Myocyte (in vitro differentiated cells): ENCODE data around the gene CDC25C. TPM values are rescaled to one million over a fixed set of nuclear protein-coding genes. Genes with fewer than 3 reads are reported as not detected.
"Not testable (repeated sequence)": the region's sequence is repeated elsewhere in the genome, so short reads cannot be mapped to it uniquely, and the experiment has no call there.

Experiments used
- DNase-seq: peaks from one replicate; pipeline ENCODE4 v3.0.0-alpha.2; 2012; ENCODE audit warnings: low read depth
- total RNA-seq: library from RNA; depleted of rRNA; stranded (reverse); fragments of >200 nt; gene quantifications from 2 replicates; pipeline ENCODE4 v1.2.3, GENCODE V29; 2014

The CDC25C gene
- total RNA-seq, 1 donor from 2014 or later: 0.05 TPM

DNA sequence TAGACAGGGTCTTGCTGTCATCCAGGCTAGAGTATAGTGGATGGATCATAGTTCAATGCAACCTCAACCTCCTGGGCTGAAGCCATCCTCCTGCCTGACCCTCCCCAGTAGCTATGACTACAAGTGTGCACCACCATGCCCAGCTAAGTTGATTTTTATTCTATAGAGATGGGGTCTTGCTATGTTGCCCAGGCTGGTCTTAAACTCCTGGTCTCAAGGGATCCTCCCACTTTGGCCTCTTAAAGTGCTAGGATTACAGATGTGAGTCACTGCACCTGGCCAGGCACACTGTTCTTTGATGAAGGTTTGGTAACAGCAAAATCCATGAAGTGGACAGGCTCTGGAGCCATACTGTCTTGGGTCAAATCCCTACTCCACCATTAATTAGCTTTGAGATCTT, 50.7 kb downstream of the CDC25C start:
- DNase-seq: no peak

DNA sequence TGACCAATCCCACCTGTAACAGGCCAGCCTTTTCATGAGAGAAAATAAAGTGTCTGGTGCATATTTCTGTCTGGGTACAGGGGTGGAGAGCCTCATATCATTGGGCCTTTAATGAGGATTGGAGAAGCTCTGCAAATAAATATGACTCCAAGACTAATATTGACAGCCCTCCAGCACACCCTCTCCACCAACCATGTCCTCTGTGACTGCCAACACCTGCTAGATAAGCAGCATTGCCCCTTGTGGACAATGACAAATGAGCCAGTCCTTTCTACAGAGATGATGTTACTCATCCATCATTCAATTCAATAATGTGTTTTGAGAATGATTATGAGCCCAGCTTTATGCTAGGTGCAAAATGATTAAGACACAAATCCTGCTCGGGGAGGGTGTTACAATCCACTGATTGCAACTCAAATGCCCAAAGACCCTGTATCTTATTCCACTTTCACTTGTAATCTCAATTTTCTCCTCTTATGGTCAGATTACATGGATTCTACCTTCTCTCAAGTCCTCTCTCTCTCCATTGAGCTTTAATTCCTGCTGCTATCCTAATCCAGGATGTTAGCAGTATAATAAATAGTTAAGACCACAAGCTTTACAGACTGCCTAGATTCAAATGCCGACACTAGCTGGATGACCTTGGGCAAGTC, 55.1 kb downstream of the CDC25C start:
- peak; percentile 20 for DNase-seq

DNA sequence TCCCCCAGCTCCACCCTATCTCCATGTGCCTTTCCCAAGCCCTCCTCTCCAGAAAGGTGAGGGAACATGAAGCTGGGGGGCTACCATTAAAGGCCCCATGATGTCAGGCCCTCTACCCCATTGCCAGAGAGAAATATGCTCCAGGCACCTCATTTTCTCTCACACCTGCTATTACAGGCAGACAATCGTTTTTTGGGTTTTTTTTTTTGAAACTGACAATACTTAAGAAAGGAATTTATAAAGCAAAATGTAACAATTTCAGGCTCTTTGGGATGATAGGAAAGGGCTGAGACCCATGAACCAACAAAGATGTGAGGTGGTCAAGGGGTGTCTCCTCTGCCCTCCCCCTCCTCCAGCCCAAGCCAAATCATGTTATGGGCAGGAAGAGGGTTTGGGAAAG, 55.7 kb downstream of the CDC25C start:
- DNase-seq: no peak

GRCh38 chr5:138275379-138275782, 56.2 kb downstream of the CDC25C start:
- no peak for DNase-seq

- DNase-seq: no peak
Observed at GRCh38 chr5:138274189-138274853, 57.3 kb downstream of the CDC25C start, which contains the start of gene GFRA3. TSS of gene GFRA3 (minus strand) at chr5:138274621. CDS start at chr5:138274424, 197 bp downstream.

DNA sequence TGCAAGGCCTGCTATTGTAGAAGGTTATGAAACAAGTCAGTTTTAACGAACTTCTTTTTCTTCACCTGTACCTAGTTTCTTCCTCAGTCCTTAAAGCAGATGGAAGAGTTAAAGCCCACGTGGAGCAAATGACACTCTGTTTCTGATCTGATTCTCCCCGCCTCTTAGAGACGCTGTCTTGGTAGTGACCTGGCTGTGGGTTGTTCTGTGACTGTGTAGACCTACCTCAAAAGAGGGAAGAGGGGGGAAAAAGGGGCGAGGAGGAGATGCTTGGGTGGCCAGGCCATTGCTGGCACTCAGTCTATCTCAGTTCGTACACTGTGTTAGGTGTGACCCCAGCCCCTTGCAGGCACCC, 57.8 kb downstream of the CDC25C start:
- no peak for DNase-seq

DNA sequence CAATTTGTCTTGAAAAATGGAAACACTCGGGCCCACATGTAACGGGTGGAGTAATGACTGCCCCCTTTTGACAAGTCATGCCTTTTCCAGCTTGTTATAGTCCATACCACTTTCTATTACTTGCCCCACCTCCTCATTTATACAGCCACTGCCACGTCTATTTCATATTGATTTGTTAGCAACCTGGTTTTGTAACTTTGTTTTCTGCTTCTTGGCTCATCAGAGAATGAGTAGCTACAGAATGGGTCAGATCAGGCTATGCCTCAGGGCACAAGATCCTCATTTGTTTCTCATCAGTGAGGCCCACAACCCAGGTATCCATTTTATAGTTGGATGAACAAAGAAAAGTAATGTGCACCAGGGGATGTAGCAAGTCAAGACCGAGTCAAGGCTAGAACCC, 58.9 kb downstream of the CDC25C start:
- no peak for DNase-seq

GRCh38 chr5:138271281-138271680, 60.3 kb downstream of the CDC25C start:
- no peak for DNase-seq

DNA sequence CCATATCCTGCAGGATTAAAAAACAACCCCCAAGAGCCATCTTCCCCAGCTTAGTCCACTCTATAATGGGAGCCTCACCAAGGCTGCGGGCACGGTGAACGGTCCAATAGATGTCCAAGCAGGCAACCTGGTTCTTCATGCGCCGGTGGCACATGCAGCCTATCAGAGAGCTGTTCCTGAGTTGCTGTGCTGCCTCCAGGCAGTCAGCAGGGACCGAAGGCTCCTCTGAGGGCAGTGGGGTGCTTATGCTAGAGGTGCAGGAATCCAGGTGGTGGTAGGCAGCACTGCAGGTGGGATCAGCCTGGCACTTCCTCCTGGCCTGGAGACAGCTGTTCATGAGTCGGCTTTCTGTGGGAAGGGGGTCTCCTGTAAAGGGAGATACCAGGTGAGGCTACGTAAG, 67.4 kb downstream of the CDC25C start:
- DNase-seq: no peak

DNA sequence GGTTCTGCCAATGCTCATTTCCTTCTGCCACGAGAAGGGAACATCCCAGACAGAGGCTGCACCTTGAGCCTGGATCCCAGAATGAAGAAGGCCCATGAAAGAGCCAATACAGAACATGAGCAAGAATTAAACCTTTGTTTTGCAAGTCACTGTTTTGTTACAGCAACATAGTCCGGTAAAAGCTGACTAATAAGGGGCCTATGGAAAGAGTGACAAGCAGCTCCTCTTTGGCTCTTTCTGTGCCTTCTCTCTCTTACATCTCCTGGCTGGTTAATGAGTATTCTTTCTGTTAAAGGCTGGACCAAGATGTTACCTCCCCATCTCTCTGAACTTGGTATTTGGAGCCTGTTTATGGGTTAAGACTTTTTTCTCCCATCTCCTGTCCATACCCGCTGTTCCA, 68.0 kb downstream of the CDC25C start:
- DNase-seq: no peak

- DNase-seq: no peak
Observed at GRCh38 chr5:138258704-138259292, 72.8 kb downstream of the CDC25C start.

GRCh38 chr5:138257583-138257982, 74.0 kb downstream of the CDC25C start:
- no peak for DNase-seq

- DNase-seq: no peak
Observed at GRCh38 chr5:138252944-138253343, 78.7 kb downstream of the CDC25C start.

DNA sequence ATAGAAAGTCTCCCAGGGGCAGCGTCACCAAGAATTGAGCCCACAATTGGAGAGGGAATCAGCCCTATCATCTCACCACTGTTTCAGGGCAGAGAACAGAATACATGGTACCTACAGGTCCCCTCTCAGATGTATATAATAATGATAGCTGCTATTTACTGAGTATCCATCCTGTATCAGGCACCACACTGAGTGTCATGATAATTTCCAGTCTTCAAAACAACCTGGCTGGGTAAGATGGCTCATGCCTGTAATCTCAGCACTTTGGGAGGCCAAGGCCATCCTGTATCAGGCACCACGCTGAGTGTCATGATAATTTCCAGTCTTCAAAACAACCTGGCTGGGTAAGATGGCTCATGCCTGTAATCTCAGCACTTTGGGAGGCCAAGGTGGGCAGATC, 83.8 kb downstream of the CDC25C start:
- DNase-seq: not testable (repeated sequence)

DNA sequence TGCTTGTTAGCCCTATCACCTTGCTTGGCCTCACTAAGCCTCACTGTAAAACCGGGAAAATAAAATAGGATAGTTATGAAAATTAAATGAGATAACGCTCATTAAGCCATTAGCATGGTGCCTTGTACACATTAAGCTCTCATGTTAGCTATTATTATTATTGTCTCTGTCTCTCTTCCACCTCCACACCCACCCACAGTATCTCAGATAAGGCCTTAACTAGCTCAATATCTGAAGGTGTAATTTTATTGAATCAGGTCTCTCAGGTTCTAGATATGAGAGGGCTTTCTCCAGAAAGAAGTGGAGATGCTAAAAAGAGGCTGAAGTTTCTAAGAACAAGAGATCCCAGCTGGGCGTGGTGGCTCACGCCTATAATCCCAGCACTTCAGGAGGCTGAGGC, 84.8 kb downstream of the CDC25C start:
- no peak for DNase-seq

GRCh38 chr5:138246334-138246733, 85.3 kb downstream of the CDC25C start:
- DNase-seq: no peak

- peak; percentile 51 for DNase-seq
Observed at GRCh38 chr5:138245717-138246116, 85.9 kb downstream of the CDC25C start.

DNA sequence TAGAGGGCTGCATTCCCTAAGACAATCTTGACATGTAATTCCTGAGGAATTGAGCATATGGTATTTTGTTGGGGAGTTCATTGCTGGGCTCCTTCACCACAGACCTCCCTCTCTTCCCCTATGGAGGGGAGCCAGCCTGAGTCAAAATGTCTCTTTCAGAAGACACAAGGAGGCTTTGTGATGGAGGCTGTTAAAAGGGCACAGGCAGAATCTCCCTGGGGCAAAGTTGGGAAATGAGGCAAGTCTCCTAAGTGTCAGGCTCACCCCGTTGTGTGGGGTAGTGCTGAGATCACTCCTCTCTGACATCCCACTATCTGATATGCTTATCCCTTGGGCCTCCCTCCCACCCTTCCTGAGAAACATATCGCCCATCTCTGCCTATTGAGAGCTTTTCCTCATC, 87.8 kb downstream of the CDC25C start:
- no peak for DNase-seq

DNA sequence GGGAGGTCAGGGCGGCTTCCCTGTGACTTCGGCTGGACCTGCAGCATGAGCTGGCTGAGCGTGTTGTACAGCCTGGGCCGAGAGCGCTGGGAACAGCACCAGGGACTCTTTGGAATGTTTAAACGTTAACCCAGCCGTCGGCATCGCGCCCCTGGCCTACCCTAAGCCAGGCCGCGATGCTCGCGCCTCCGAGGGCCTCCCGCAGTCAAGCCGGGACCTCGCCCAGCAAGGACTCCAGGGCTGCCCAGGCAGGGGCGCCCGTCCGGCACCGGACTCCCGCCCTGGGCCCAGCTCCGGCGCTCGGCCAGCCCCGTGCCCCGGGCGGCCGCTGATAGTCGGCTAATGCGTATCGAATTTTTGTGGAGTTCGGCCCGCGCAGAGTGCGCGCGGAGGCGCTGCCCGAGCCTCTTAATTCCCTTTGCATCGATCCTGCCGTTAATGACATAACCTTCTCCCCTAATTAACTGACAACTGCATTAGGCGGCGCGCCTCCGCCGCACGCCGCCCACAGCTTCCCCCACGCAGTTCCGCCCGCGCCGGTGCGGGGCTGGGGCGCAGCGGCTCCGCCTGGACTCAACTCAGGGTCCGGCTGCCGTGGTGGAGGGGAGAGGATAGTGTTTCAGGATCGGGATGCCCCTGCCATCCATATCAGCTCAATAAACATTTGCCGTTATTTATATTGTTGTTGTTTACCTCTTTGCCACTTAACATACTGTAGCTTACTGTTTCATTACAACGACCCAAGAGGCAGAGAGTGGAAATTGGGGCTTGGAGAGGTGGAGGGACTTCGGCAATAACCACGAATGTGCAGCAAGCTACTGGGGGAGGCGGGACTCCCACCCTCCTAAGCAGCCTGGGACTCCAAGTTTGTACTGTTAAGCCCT, 89.7 kb downstream of the CDC25C start:
- peak; percentile 6 for DNase-seq

GRCh38 chr5:138240650-138241385, 90.8 kb downstream of the CDC25C start:
- DNase-seq: no peak

GRCh38 chr5:138238034-138238433, 93.6 kb downstream of the CDC25C start:
- DNase-seq: no peak
